Fibroblast of skin of back (primary cell): ENCODE measurements around the gene MIF4GD.
A peak's percentile ranks its signal among the peaks of the same experiment; 100 is the strongest.
"Not testable (repeated sequence)": the region's sequence is repeated elsewhere in the genome, so short reads cannot be mapped to it uniquely, and the experiment has no call there.

Experiments
- DNase-seq: peaks from one replicate; pipeline ENCODE4 v3.0.0-alpha.2; 2013

The MIF4GD gene

DNA sequence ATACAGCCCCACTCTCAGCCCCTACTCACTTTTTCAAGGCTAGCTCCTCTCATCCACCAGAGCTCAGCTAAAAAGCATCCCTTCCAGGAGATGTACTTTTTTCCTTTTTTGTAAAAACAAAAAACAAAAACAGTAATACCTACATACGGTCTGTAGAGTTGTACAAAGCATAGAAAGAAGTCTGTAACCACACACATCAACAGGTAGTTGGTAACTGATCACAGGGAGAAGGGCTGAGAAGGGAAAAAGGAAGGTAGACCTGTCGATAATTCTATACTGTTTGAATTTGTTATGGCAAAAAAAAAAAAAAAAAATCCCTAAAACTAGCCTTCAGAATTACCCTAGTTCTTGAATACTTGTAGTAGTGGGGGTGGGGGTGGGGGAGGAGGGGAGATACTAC, 17.3 kb upstream of the MIF4GD start:
- DNase-seq, result no peak

DNA sequence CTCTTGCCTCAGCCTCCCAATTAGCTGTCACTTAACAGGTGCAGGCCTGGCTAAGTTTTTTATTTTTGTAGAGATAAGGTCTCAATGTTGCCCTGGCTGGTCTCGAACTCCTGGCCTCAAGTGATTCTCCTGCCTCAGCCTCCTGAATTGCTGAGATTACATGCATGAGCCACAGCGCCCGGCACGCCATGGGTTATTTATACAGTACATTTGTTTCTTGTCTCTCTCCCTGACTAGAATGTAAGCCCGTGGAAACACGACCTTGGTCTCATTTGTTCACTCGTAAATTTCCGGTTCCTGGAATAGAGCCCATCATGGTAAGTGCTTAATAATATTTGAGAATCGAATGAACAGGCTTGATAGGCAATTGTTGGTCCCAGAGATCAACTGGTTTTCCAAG, 16.2 kb upstream of the MIF4GD start:
- DNase-seq, result no peak

- no peak for DNase-seq
Measured at GRCh38 chr17:75285123-75285522, 14.1 kb upstream of the MIF4GD start.

DNA sequence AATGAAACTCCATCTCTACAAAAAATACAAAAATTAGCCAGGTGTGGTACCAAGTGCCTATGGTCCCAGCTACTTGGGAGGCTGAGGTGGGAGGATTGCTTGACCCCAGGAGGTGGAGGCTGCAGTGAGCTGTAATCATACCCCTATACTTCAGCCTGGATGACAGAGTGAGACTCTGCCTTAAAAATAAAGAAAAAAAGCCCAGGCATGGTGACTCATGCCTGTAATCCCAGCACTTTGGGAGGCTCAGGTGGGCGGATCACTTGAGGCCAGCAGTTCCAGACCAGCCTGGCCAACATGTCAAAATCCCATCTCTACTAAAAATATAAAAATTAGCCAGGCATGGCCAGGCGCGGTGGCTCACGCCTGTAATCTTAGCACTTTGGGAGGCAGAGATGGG, 9.2 kb upstream of the MIF4GD start:
- DNase-seq, result not testable (repeated sequence)

DNA sequence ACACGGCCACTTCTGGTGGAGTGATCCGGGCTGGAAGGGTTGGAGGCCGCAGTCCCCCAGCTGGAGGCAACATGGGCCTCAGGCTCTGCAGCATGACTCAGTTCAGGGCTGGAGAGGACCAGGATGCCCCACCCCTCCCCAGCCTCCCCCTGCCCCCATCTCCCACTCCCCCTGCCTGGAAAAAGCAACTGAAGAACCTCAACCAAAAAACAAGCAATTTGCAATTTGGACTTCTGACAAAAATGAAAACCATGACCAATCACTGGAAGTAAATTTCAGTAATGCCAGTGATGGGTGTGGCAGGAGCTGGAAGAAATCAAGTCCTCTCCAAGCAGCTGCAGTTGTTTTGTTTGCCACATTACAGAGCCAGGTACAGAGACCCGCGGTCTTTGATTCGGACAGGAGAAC, 6.6 kb upstream of the MIF4GD start:
- peak; percentile 62 for DNase-seq

DNA sequence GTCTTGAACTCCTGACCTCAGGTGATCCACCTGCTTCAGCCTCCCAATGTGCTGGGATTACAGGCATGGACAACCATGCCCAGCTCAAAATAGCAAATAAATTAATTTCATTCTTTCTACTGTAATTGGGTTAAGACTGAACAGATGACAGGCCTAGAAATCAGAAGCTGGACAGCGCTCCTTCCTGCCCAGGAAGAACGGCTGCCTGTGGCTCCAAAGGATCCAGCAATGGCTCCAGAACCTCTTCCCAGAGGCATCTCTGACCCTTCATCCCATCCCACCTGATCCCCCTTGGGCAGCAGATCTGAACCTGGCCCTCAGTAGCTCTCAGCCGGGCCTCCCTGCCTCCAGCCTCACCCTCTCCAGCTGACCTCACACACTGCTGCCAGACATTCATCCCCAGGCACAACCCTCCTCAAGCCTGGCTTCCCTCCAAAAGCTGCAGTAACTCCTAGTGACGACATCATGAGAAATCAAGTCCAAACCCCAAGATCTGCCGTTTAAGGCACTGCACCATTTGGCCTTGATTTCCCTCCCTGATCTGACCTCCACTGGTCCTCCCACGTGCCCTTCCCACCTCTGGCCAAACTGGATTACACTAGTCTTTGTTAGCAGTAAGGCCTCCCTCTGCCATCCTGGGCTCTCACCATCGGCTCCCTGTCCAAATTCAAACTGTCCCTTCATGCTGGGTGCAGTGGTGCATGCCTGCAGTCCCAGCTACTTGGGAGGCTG, 3.1 kb upstream of the MIF4GD start:
- peak; percentile 44 for DNase-seq

DNA sequence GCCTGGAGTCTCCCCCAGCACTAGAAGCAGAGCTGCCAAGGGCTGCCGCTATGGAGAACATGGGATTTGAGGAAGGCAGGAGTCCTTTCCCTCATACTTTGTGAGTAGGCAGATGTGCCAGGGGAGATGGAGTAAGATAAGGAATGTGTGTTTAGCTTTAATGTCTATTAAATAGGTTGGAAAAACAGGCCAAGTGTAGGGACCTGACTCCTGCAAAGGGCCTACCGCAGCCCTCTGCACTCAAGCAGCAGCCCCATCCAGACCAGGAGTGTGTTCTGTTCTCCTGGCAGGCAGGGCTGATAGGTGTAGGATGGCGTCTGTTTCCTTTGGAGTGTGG, 1.8 kb upstream of the MIF4GD start:
- DNase-seq, result no peak

DNA sequence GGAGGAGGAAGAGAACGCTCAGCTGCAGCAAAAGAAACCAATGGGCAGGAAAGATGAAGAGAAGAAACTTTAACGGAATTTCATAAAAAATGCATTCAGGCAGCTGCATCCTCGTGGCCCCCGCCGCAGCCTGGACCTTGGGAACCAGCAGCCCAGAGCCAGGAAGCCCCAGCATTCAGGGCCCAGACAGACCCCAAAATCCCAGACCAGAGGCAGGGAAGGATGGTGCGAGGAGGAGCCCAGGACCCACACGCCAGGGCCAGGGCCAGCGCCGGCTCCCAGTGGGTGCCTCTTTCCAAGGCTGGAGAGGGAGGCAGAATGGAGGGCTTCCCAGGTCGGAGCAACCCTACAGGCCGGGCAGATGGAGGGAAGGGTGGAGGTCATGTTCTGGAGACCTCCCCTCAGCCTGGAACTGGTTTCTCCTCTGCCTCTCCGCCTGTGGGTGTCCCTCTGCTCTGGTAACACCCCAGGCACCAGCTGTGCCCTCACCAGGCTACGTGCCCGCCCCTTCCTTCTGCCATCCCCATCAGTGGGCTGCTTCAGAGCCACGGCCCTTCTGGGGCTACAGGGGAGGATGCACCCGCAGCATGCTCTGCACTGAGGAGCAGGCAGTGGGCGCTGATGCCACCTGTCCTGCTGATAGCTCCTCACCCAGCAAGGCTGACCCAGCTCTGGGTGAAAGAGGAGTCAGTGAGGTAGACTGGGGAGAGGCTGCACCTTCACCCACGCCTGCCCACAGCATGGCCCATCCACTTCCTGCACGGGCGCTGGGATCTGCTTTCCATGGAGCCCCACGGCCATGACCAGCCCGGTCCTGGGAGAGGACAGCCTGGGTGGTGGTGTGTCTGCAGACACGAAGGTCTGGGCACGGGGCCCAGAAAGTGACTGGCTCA, 1.2 kb upstream of the MIF4GD start:
- DNase-seq, result no peak

GRCh38 chr17:75271233-75271954, 363 bp upstream of the MIF4GD start:
- DNase-seq, result peak; percentile 73

DNA sequence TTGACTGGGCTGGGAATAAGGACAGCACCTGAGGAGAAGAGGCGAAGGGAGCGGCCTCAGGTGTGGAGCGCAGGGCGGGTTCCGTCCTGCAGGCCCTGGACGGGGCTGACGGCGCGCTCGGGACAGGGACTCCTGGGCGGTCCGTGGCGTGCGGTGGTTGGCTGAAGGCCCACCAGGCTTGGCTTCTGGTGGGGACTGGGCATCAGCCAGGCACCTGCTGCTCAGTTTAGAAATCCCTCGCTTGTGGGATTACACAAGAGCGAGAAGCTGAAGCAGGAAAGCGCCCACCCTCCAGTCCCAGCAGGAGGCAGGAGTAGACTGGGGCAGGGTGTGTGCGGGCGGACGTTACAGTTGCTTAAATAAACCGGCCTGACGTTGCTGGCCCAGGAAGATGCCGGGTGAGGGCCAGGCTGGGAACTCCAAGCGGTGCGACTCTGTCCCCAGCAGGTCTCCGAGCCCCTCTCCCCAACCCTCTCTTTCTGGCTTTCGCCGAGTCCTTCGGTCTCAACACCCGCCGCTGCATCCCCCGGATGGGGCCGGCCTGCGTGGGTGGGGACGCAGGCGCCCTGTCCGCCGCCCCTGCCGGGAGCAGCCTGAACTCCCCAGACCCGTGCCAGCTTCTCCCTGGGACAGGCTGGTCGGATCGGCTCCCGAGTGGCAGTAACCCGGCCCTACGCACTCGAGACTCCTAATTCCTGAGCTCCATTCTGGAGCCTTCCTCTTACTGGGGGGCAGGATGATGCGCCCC, 639 bp downstream of the MIF4GD start:
- DNase-seq, result peak; percentile 64

DNA sequence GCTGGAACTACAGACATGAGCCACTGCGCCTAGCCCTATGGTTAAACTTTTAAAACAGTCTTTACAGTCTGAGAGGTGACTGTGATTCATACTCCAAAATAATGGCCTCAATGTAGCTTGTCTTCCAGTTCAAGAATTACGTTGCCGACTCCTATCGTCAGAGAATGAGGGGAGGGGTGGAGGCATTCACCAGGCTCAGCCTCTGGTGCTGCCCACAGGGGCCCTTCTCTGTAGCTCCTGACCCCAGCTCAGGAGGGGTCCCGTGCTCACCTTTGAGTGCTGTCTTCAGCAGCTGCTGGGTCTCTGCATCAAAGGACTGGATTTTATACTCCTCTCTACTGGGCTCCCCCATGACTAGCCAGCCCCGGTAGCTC, 1.2 kb downstream of the MIF4GD start:
- no peak for DNase-seq

DNA sequence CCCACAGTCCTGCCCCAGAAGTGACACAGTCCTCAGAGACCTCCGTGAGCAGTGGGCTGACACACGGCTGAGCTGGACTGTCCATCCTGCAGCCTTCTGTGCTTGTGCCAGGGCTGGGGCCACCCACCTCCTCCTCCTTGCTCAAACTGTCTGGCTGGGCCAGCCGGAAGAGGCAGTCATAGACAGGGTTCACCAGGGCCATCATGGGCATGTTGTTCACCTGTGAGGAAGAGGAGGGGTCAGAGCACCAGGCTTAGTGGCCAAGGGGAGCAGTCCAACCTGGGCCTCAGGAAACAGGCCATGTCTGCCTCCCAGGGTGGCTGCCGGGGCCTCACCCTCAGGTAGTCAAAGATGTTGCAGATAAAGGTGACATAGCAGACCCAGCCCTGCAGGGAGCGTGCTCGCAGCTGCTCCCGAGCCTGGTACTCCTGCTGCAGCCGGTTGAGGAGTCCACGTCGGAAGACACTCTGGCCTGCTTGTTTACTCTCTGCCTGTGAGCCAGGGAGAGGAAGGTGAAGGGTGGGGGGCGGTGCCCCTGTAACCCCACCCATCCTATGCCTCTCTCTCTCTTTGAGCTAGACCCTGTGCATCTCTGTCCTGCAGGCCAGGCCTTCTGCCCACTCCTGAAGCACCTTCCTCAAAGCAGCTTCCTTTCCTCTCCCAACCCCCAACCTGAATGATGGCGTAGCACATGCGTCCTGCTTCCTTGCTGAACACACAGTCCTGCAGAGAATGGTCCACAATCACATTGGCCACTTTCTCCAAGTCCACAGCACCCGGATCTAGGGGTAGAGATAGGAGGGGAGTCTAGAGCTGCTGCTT, 3.4 kb downstream of the MIF4GD start:
- DNase-seq, result no peak

DNA sequence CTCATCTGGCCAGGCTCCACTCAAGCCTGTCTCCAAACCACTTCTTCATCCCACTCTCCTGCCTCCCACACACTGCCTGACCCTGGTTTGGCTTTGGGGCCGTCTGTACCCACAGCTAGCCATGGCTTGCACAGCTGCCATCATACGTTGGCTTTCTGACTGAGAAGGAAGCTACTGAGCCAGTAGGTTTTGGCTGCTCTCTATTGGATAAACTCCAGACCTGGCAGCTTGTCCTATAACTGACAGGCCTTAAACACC, 3.9 kb downstream of the MIF4GD start:
- no peak for DNase-seq

GRCh38 chr17:75266316-75267152, 4.5 kb downstream of the MIF4GD start:
- no peak for DNase-seq

DNA sequence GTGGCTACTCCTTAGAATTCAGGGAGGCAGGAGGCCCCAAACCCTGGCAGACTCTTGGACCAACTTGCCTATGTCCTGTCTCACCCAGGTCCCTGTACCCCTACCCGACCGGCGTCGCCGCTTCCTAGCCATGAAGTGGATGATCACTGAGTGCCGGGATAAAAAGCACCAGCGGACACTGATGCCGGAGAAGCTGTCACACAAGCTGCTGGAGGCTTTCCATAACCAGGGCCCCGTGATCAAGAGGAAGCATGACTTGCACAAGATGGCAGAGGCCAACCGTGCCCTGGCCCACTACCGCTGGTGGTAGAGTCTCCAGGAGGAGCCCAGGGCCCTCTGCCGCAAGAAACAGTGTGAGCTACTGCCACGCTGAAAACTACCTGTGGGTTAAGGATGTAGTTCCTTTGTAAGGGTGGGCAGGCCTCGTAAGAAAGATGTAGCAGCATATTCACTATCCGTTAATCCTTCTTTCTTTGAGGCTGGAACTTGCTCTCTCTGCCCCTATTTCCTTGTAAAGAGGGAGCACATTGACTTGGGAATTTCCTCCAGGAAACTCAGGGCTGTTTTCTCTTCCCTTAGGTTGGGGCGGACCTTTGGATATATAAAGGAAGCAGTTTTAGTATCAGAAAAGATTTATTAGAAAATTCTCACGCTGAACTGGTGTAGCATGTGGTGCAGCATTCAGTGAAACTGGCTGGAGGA, 5.3 kb downstream of the MIF4GD start:
- DNase-seq, result no peak

GRCh38 chr17:75263055-75263454, 8.0 kb downstream of the MIF4GD start:
- no peak for DNase-seq

DNA sequence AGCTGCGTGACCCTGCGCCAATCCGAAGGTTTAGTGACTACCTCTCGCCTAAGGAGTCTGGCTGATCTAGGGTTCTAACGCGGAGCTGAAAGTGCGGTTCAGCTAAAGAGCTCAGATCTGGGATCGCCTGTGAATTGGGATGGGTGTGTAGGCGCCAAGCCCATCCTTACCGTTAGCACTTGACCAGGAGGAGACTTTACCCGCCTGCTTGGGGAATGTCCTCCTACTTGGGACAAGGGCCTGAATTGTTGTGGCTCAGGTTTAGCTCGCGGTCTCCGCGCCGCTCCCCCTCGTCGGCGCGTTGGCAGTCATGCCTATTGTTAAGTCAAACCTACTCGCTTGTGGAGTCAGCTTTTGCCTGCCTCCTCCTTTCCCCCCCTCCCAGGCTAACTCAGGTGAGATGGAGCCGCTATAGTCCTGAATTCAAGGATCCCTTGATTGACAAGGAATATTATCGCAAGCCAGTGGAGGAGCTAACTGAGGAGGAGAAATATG, 8.9 kb downstream of the MIF4GD start:
- DNase-seq, result peak; percentile 17

DNA sequence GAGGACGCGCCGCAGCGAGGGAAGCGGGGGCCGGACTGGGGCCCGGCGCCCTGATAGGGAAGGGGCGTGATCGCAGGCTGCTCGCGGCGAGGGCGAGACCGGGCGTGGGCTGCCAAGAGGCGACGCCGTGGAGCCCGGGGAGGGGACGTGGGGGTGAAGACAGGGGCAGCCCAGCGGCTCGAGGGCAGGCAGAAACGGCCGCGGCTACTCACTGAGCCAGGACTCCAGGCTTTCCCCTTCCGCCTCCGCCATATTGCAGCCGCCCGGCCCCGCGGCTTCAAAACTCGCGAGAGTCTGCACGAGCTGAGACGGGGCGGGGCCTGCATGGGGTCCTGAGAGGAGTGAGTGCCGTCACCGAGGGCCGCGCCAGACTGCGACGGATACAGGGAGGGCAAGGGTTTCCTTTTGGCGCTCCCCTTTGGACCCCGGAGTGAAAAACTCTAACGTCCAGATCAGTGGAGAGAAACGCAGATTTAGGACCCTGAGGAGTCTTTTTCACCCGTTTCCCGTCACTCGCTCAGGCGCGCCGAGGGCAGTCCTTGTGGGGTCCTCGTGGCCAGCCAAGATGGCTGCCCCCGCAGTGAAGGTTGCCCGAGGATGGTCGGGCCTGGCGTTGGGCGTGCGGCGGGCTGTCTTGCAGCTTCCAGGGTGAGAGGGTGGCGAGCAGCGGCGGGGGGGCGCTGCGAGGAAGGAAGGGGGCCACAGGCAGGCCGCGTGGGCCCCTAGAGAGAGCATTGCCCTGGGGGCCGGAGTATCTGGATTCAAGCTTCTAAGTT, 9.5 kb downstream of the MIF4GD start, which contains the start of the genes GGA3 and MRPS7:
GGA3 (minus strand) TSS at position 271 of the 776 bp plus-strand sequence; CDS start at position 252, 19 bp downstream.
MRPS7 (plus strand) TSS at position 544 of the 776 bp plus-strand sequence; CDS start at position 566, 22 bp downstream.
- DNase-seq, result peak; percentile 92
